ENCODE data around the gene MAJIN.
A peak's percentile ranks its signal among the peaks of the same experiment; 100 is the strongest.
"Not testable (repeated sequence)": the region's sequence is repeated elsewhere in the genome, so short reads cannot be mapped to it uniquely, and the experiment has no call there.

The MAJIN gene

GRCh38 chr11:64971421-64972233 is at the start of gene MAJIN:
Gene MAJIN (minus strand): TSS chr11:64972108. CDS start chr11:64959405, 12,703 bp downstream.
- peak; percentile 89 for DNase-seq (ENCODE audit: low spot score)

- no peak for DNase-seq (ENCODE audit: low spot score)
Observed at GRCh38 chr11:65021509-65021908, 49.6 kb upstream of the MAJIN start.

GRCh38 chr11:65021003-65021402 is 49.1 kb upstream of the MAJIN start:
- no peak for DNase-seq (ENCODE audit: low spot score)

GRCh38 chr11:65019824-65020223 is 47.9 kb upstream of the MAJIN start:
- no peak for DNase-seq (ENCODE audit: low spot score)

GRCh38 chr11:65017937-65018336 is 46.0 kb upstream of the MAJIN start:
- DNase-seq (ENCODE audit: low spot score): no peak

- DNase-seq (ENCODE audit: low spot score): no peak
Observed at GRCh38 chr11:65016705-65017104, 44.8 kb upstream of the MAJIN start.

- DNase-seq (ENCODE audit: low spot score): no peak
Observed at GRCh38 chr11:65014726-65015227, 42.9 kb upstream of the MAJIN start.

- DNase-seq (ENCODE audit: low spot score): peak; percentile 85
Observed at GRCh38 chr11:65013888-65014725, 42.2 kb upstream of the MAJIN start, which contains the start of gene ARL2. Gene ARL2 (plus strand): TSS chr11:65014160. CDS start chr11:65014208, 48 bp downstream.

- peak; percentile 89 for DNase-seq (ENCODE audit: low spot score)
Observed at GRCh38 chr11:65013130-65013887, 41.4 kb upstream of the MAJIN start.

- no peak for DNase-seq (ENCODE audit: low spot score)
Observed at GRCh38 chr11:65008873-65009272, 37.0 kb upstream of the MAJIN start.

GRCh38 chr11:65008016-65008415 is 36.1 kb upstream of the MAJIN start:
- no peak for DNase-seq (ENCODE audit: low spot score)

GRCh38 chr11:65003968-65004367 is 32.1 kb upstream of the MAJIN start:
- DNase-seq (ENCODE audit: low spot score): not testable (repeated sequence)

GRCh38 chr11:65003282-65003681 is 31.4 kb upstream of the MAJIN start:
- no peak for DNase-seq (ENCODE audit: low spot score)

GRCh38 chr11:65002706-65003105 is 30.8 kb upstream of the MAJIN start:
- no peak for DNase-seq (ENCODE audit: low spot score)

- DNase-seq (ENCODE audit: low spot score): no peak
Observed at GRCh38 chr11:64999478-64999877, 27.6 kb upstream of the MAJIN start.

- no peak for DNase-seq (ENCODE audit: low spot score)
Observed at GRCh38 chr11:64998690-64999431, 27.0 kb upstream of the MAJIN start.

- DNase-seq (ENCODE audit: low spot score): no peak
Observed at GRCh38 chr11:64998141-64998540, 26.2 kb upstream of the MAJIN start.

- no peak for DNase-seq (ENCODE audit: low spot score)
Observed at GRCh38 chr11:64996710-64997380, 24.9 kb upstream of the MAJIN start, which contains the start of gene BATF2. Gene BATF2 (minus strand): TSS chr11:64996971. CDS start chr11:64996914, 57 bp downstream.

- DNase-seq (ENCODE audit: low spot score): no peak
Observed at GRCh38 chr11:64996327-64996709, 24.4 kb upstream of the MAJIN start.

GRCh38 chr11:64994318-64994717 is 22.4 kb upstream of the MAJIN start:
- no peak for DNase-seq (ENCODE audit: low spot score)

All from CD4-positive, alpha-beta T cell treated with Interleukin-6 at 100 ng/mL for 8 hours (primary cell).